Non-pigmented ciliary epithelial cell (primary cell): ENCODE data around the gene SKAP1.
"Not testable (repeated sequence)": the region's sequence is repeated elsewhere in the genome, so short reads cannot be mapped to it uniquely, and the experiment has no call there.

Experiments
- DNase-seq: peaks from one replicate; pipeline ENCODE4 v3.0.0-alpha.2; 2010; ENCODE audit warnings: low read depth

Gene SKAP1

DNA sequence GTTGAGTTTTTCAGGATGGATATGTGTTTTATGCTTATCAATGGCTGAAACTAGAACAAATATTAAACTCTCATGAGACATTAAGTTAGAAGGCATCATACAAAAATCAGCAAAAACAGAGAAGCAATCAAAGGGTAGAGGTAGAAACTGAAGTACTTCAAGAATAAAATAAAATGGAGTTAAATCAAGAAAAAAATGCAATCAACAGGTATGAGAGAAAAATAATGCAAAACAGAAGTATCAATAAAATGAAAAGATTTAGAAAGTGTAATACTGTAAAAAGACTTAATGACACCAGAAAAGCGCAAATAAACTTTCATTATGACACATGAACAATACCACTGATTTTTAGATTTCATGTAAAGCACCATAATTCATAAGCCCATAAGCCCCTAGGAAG is 112.3 kb downstream of the SKAP1 start:
- DNase-seq: no peak

DNA sequence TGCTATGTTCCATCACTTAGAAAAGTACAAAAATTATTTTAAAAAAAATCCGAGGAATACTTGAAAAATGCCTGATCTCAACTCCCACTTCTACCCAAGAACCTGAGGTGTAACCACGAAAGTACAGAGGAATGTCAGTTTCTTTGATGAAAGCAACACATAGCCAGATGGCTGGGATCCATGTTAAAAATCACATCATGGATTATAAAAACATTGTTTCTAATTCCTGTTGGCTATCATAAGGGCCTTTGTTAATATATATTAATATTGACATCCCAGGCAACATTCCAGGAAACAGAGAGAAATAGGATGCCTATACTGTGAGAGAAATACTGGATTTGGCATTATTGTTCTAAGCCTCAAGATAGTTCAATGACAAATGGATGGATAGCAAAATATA is 115.3 kb downstream of the SKAP1 start:
- no peak for DNase-seq

DNA sequence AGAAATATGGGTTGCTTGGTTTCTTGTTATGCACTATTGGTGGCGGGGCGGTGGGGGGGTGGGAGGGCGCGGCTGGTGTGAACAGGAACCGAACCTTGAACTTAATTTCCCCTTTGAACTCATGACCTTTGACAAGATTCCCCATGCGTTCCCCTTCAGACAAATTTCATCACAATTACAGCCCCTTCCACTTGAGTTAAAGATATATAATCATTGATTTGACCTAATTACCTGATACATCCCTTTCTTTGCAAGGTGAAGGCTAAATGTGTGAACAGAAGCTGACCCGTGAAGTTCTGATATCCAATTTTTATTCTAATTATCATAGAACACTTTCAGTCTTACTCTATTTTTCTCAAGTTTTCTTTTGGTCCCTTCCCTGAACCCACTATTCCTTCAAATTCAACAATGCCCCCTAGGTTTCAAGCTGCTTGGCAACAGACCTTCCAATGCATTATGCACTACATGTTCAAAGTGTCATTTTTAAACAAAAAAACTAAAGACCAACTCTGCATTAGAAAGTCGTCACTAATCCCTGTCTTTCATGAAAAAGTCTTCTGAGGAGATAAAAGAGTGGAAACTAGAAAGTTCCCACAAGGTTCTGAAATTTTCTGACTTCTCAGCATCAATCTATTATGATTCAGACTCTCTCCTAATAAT is 116.8 kb downstream of the SKAP1 start:
- DNase-seq: no peak

DNA sequence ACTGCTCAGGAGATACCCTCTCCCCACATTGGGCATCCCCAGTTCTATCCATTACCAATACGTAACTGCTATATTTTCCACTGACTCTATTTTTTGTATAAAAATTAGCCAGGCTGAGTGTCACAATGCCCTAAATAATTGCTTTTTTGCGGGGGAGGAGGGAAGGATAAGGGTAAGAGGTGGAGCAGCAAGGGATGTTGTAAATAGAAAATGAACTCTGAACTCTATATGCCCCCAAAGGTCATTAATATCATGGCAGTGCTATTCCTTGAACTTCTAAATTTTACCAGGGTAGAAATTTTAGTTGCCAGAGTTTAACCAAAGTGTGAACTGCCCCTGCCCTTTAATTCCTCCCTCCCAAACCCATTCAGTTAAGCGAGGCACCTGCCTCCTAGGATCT is 118.7 kb downstream of the SKAP1 start:
- DNase-seq: no peak

DNA sequence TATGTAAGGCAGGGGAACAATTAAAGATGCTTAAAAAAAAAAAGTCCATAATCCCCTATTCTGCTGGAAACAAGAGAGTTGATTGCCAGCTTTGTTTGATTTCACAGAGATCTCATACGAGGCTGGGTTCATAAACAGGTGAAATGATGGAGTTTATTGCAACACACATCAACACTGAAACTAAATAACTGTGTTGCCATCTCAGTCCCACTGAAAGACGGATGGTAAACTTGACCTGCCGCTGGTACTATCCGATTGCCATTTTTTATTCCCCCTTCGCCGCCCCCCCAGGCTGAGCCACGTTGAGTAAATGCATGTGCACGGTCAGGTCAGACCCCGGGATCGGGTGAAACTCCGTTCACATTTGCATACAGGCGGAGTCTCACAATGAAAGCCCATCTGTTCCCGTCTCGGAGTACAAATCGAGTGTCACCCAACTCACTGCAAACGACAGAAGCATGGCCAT is 119.2 kb downstream of the SKAP1 start:
- DNase-seq: no peak

- no peak for DNase-seq
These were observed 121.4 kb downstream of the SKAP1 start for GRCh38 chr17:48308581-48308980.

DNA sequence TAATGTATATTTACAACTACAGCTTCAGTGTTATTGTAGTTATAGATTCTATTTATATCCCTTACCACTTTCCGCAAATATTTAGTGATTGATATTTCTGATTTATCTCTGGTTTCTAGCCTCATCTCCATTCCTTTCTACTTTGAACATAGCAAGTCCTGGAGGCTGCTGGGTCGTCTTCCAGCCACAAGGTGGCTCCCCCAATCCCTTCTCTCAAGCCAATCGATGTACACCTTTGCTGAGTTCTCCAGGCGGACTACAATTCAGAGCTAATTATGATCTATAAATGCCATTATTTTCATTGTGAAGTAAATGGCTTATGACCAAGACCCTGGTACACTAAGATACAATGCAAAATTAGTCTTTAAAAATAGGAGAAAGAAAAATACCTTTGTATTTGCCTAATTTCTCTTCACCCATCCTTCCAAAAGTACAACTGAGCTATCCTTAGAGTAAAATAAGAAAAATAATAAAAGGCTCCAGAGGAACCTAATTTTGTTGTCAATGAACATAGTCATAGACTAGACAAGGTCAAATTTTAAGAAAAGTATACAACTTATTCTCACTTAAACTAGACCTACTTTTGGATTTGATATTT is 122.1 kb downstream of the SKAP1 start:
- peak; percentile 22 for DNase-seq

GRCh38 chr17:48307255-48307654 is 122.8 kb downstream of the SKAP1 start:
- no peak for DNase-seq

GRCh38 chr17:48301002-48301401 is 129.0 kb downstream of the SKAP1 start:
- no peak for DNase-seq

DNA sequence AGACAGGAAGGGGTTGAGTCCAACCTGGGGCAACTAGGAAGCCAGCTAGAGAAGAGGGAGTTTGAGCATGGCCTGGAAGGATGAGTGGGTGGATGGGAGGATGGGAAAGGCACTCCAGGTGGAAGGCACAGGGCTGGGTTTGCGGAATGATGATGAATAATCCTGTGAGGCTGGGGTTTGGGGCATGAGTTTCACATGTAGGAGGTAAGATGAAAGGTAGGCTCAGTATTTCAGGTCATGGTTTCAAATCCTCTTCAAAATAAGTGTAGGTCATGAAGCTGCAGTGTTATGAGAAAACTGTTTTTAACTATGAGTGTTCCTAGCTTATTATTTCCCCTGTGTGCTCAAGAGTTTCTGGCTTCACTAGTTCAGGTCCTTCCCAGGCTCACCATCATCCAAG is 130.3 kb downstream of the SKAP1 start:
- DNase-seq: no peak

GRCh38 chr17:48297825-48298224 is 132.2 kb downstream of the SKAP1 start:
- no peak for DNase-seq

DNA sequence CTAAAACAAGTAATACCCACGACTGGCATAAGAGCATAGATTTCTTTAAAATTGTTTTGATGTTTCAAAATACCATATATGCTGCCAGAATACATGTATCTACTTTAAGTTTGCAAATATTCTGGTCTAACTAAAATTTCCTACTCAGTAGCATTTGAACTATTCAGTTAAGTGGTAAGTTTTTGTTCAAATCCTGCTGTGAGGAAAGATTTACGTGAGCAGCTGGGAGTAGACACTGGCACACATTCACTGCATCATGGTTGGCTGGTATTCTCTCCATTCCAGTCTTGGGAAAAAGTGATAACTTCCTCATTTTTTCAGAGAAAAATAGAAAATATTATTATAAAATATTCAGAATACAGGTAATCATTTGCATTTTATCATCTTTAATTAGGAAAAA is 133.6 kb downstream of the SKAP1 start:
- DNase-seq: no peak

DNA sequence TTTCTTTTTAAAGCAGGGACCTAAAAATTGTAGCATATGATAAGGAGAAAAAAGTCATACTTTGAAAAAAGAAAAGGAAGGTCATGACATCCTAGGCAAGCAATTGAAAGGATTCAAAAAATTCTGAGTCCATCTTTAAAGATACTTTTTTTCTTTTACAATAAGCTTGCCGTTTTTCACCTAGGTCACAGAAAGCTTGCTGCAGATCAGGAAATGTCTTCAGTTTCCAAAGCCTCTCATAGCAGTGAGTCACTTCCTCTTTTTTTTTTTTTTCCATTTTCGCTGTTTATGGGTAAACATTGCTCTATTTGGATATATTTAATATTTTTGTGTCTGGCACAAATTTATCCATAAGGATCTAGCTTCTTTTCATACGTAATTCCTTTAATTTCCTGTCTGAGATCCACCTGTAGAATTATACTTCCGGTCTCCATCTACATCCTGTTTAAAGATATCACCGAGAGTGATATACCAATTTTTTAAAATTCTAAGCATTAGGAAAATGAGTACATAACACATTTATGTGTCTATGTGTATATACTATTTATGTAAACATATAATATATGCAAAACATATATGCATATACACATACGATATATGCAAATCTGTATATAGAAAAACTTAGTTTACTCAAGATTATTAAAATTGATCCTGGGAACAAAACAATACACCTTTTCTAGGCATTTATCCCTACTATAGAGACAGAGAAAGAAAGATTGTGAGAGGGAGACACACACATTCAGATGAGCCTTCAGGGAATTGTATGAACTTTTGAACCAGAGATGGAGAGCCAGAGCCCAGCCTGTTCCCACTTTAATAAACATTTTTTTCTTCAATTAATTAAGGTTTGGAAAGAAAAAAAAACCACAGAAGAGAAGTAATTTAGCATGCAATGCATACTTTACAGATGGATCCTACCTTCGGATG is 134.4 kb downstream of the SKAP1 start:
- DNase-seq: peak; percentile 6

DNA sequence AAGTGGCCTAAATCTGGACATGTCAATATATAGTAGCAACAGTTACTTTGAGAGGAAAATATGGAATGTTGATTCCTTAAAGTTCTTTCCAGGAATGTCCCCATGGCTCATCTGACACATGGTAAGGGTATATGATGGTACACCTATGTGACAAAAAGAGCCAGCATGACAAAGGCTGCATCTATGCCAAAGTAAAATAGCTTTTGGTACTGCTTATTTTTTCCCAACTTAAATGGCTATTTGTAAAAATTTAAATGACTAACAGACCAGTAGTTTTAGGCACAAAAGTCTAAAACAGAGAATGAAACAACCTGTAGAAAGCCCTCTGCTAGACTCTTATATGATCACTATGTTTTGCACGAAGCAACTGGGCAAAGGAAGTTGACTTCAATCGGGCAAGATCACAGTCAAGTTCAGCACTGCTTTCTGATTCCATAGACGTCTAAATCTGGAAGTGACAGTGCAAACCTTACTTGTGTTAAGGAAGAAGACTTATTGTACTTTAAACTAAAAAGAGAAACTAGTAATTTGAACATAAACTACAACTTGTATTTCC is 135.1 kb downstream of the SKAP1 start:
- DNase-seq: no peak

GRCh38 chr17:48294020-48294805 is 135.8 kb downstream of the SKAP1 start:
- no peak for DNase-seq

DNA sequence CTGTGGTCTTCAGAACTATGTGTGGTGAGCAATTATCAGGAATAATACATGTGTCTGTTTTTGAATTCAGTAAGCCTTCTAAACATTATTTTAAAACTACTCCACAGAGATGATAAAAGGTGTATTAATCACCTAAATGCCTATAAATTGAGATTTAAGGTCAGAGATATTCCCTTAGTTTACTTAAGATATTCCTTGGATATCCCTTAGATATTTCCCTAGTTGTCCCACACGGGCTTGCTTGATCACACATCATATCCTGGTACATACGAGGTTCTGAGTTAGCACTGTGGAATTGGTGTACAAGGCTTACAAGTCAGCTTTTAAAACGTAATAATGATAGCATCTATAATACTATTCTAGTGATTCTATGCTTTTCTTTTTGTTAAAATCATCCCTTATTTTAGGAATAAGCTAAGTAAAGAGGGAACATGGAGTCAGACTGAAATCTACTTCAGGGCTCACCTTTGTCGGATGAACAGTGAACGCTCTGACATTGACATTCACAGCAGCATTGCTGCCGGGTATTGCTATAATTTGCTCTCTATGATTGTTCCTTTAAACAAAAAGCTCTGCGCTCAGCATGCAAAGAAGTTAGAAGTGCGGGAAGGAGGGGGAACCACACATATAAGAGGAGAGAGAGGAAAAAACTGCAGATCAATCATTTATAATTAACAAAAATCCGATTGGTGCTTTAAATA is 136.5 kb downstream of the SKAP1 start:
- DNase-seq: peak; percentile 15

DNA sequence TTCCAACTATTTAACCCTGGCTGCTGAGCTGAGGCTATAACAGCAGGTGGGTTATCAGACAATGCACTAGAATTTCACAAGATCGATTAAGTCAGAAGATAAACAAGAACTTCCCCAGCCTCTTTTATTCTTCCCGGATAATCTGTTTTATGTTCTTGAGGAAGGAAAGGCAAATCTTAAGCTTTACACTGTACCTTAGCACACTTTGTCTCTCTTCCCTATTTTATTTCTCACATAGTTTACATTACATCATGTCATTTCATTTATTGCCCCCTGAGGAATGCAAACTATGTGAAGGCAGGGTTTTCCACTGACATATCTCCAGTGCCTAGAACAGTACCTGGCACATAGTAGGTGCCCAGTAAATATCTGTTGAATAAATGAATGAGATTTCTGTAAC is 139.6 kb downstream of the SKAP1 start:
- DNase-seq: no peak

GRCh38 chr17:48286917-48287316 is 143.1 kb downstream of the SKAP1 start:
- DNase-seq: not testable (repeated sequence)

GRCh38 chr17:48285614-48286013 is 144.4 kb downstream of the SKAP1 start:
- DNase-seq: no peak

DNA sequence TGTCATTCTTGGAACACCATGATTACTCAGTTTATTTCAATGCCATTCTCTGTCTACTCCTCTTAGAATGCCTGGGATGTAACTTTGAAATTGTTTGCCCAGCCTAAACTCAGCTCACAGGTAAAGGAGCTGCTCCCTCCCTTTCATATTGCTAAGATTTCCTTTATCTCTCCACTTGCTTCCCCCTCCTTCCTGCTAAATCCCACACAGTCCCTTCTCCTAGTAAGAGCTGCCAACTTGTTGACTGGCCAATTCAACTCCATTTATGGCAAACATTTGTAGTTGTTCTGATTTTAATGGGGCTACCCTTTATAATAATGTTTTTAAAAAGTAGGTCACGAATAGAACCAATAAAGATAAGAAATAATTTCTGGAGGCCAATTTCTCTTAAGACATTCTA is 146.1 kb downstream of the SKAP1 start:
- DNase-seq: no peak

DNA sequence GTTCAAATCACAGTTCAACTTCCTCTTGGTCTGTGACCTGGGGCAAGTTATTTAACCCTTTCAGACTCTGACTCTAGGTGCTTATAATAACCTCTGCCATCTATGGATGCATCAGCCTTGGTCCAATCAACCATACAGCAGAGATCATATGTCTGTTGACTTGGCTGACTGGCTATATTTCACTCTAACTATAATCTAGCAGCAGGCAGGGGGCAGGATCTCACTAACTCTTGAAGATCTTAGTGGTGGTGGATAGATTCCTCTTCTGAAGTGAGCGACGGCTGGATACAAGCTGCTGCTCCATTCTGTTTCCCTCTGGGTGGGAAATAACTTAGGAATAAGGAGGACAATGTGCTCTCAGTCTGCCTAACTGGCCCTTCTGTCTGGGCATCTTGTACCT is 146.6 kb downstream of the SKAP1 start:
- DNase-seq: no peak
